HG03108 (cell line): ENCODE data around the gene CDH26.

Experiments used
- ATAC-seq: cut with Tn5 transposase; IDR thresholded peaks from one replicate; pipeline ENCODE4 v1.9.1; 2021; ENCODE audit warnings: moderate library complexity; ENCODE audit not compliant: unreplicated experiment

The CDH26 gene

DNA sequence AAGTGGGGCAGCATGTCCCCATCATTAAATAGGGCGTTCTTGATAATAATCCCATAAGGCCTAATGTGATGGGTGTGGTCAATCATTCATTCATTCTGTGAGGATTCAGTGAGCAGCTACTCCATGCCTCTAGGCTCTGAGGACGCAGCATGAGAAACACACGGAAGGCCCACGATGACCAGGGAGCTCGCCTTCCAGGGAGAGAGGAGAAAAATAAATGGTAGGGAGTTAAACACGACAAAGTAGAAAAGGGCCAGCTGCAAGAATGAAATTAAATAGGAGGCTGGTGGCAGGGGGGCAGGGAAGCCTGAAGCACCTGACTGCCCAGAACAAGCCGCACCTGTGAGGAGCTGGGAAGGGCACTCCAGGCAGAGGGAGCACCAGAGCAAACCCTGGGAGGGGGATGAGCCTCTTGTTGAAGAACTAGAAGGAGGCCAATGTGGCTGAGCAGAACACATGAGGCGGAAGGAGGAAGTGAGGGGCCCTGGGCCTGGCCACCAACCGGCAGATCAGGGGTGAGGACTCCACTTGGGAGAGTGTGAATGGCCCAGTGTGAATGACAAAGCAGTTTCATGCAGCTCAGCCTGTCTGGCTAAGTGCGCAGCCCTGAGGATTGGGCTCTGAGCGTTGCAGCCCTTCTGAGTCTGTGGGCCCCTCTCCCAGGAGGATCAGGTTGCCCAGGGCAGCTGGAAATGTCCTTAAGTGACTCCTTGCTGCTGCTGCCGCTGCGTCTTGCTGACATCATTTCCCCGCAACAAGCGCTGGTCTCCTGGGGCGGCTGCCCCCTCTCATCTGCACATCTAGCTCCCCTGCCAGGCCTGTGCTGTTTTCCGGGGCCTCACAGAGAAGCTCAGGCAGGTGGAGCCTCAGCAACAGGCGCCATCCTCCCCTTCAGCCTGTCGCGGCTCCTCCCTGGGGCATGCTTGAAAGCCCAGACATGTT lies 99.9 kb downstream of the CDH26 start:
- ATAC-seq: no peak

DNA sequence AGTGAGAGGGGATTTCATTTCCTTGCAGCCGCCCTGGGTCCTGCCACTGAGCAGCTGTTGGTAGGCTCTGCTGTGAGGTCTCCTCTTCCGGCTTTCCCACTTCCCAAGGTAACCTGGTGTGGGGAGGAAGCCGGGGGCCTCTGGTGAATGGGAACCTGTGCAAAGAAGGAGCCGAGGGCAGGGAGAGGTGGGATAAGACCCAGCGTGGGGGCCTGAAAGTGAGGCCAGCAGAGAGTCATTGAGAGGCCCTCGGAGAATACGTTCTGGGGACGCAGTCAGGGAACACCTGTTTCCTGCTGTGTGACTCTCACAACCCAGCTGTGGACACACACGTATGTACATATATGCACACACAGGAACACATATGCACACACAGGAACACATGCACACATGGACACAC lies 100.7 kb downstream of the CDH26 start:
- ATAC-seq: no peak

DNA sequence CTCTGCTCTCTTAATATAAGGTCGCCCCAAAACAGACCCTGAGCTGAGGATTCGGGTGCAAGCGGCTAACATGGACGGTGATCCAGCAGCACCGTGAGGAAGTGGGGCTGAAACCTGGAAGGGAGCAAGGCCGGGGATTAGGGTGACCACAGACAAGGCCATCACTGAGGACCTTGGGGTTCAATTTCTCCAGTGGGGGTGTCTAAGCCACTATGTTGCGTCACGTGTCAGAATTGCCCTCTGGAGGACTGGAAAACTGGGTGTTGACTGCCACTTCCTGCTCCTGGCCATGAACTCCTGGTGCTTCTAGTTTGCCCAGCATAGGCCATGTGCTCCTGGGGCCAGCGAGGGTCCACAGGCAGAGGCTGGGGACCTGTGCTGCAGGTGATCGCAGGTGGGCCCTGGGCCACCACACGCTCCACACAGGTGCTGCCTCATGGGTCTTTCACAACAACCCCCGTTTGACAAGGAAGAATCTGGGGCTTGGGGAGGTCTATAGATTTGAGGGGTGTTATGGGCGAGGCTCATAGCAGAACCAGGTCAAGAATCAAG lies 101.9 kb downstream of the CDH26 start:
- ATAC-seq: no peak

DNA sequence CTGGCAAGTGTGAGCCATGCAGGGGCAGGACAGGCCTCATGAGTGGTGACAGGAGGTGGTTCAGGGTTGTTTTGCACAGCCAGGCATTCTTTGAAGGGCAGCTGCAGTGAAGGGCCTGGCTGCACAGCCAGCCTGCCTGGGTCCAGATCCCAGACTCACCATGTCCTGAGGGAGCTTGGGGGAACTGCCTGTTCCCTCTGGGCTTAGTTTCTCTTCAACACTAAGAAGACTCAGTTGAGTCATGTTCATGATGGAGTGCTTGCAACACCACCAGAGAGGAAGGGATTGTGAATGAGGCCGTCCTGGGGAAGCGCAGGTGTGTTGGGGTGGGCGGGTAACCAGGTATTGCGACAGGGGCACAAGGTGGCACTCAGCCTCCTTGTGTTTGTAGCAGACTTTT lies 102.4 kb downstream of the CDH26 start:
- no peak for ATAC-seq

DNA sequence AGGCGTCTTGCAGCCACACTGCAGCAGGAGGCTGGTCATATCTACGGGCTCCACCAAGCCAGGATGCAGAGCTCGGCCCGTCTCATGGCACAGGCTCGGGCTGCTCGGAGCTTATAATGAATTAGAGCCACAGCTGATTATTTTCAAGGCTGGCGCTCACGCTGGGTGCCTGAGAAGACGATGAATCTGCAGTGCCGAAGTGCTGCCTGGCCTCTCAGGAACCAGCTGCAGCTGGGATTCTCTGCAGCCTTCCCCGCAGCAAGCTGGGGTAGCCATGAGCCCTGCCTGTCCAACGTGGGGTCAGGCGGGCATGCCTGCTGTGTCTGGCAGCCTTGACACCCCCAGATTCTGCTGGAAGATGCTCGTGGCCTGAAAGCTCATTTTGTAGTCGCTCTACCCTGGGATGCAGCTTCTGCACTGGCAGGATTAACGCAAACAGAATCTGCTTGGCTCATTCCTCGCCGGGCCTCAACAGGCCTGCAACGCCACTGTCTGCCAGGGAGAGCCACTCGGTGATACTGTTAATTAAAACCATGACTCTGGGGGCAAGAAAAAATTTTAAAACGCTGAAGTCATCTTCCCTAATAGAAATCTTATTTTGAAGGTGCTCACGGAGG lies 104.3 kb downstream of the CDH26 start:
- ATAC-seq: no peak

- no peak for ATAC-seq
These were observed 104.8 kb downstream of the CDH26 start for GRCh38 chr20:60063048-60063451.

DNA sequence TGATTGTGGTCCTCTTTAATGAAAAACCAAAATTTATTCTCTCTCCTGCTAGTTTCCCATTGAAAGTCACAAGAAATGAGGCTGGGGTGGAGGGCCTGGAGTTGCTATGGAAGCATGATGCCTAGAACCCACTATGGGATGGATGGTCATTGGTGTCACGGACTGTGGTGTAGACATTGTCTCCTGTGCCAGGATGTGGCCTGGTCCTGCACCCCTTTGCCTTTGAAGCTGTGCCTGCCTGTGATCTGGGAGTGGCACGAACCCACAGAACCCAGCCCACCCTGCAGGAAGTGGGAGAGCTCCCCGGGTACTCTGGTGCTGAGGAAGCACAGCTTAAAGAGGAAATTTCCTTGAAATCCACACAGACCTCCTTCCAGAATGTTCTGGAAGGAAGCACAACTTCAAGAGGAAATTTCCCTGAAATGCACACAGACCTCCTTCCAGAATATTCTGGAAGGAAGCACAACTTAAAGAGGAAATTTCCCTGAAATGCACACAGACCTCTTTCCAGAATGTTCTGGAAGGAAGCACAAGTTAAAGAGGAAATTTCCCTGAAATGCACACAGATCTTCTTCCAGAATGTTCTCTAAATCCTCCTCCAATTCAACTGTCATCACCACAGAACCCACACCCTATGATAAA lies 105.6 kb downstream of the CDH26 start:
- ATAC-seq: no peak
